Measurements from ENCODE around the gene PRTFDC1. TPM values are rescaled to one million over a fixed set of nuclear protein-coding genes. Genes with fewer than 3 reads are reported as not detected.

The PRTFDC1 gene
- total RNA-seq, 3 donors from 2014 or later (not counting 1 experiment from before 2014, with no cell fraction given), result 1.2 to 1.9 (median 1.4) TPM

- H3K27ac Mint-ChIP-seq, result no peak overlapping the region
- no peaks in the 10 kb centered on the region for H3K4me1 ChIP-seq (ENCODE audit: control insufficient read depth, insufficient read depth, low read length)
- intact Hi-C loops (cut with micrococcal nuclease), result no loop called here
Observed at GRCh38 chr10:24834869-24835268, 117.5 kb downstream of the PRTFDC1 start.

GRCh38 chr10:24826009-24826408 lies 126.4 kb downstream of the PRTFDC1 start:
- ATAC-seq, result no peak
- no peak overlapping the region for H3K27ac ChIP-seq (ENCODE audit: low read length)
- no peaks in the 10 kb centered on the region for H3K36me3 ChIP-seq (ENCODE audit: control insufficient read depth, insufficient read depth, low read length)
- peak in 1 of 2 donors; percentile 13 for DNase-seq
- 71% methylated on average over 3 of the region's 4 CpGs for WGBS (ENCODE audit: insufficient coverage)
- no peak overlapping the region for H3K4me3 Mint-ChIP-seq
- no peaks in the 10 kb centered on the region for H3K9me3 ChIP-seq (ENCODE audit: control insufficient read depth, insufficient read depth, low read length)
- no peak overlapping the region for H3K4me3 ChIP-seq (ENCODE audit: low read length)
- intact Hi-C loops (cut with micrococcal nuclease), result no loop called here
- H3K4me1 Mint-ChIP-seq, result peaks cover 7 to 10% of the 10 kb centered on the region in 2 donors
- peaks cover 0 to 6% of the 10 kb centered on the region in 2 donors for H3K27me3 Mint-ChIP-seq (ENCODE audit: low read depth in 2 of 2)
- H3K36me3 Mint-ChIP-seq, result no peaks in the 10 kb centered on the region
- no peak for TF ChIP-seq CTCF (IDR thresholded peaks at IDR 0.05)
- H3K27ac Mint-ChIP-seq, result no peak overlapping the region
- no peaks in the 10 kb centered on the region for H3K9me3 Mint-ChIP-seq
- no peaks in the 10 kb centered on the region for H3K4me1 ChIP-seq (ENCODE audit: control insufficient read depth, insufficient read depth, low read length)
- no peaks in the 10 kb centered on the region for H3K27me3 ChIP-seq (ENCODE audit: control insufficient read depth, insufficient read depth, low read length)

More at GRCh38 chr10:24834869-24835268, 117.5 kb downstream of the PRTFDC1 start:
- TF ChIP-seq CTCF (IDR thresholded peaks at IDR 0.05), result no peak
- no peaks in the 10 kb centered on the region for H3K9me3 ChIP-seq (ENCODE audit: control insufficient read depth, insufficient read depth, low read length)
- ATAC-seq, result no peak
- Mint-ChIP-seq H3K27me3 (ENCODE audit: low read depth in 2 of 2) (peaks cover 0 to 8% of the 10 kb centered on the region in 2 donors), H3K4me3 (no peak overlapping the region), H3K9me3 (no peaks in the 10 kb centered on the region), H3K4me1 (peaks cover 9% of the 10 kb centered on the region in 2 donors), H3K36me3 (no peaks in the 10 kb centered on the region)
- no peaks in the 10 kb centered on the region for H3K36me3 ChIP-seq (ENCODE audit: control insufficient read depth, insufficient read depth, low read length)
- no peaks in the 10 kb centered on the region for H3K27me3 ChIP-seq (ENCODE audit: control insufficient read depth, insufficient read depth, low read length)
- H3K27ac ChIP-seq (ENCODE audit: low read length), result no peak overlapping the region
- DNase-seq, result no peak
- no peak overlapping the region for H3K4me3 ChIP-seq (ENCODE audit: low read length)
- 93% methylated on average over 2 of the region's 2 CpGs for WGBS (ENCODE audit: insufficient coverage)

GRCh38 chr10:24825551-24825950 lies 126.9 kb downstream of the PRTFDC1 start:
- no peak for TF ChIP-seq CTCF (IDR thresholded peaks at IDR 0.05)
- Mint-ChIP-seq H3K9me3 (no peaks in the 10 kb centered on the region), H3K27me3 (ENCODE audit: low read depth in 2 of 2) (peaks cover 0 to 2% of the 10 kb centered on the region in 2 donors), H3K27ac (no peak overlapping the region), H3K4me1 (peaks cover 7 to 10% of the 10 kb centered on the region in 2 donors), H3K36me3 (no peaks in the 10 kb centered on the region), H3K4me3 (no peak overlapping the region)
- WGBS (ENCODE audit: insufficient coverage), result no CpG with 5 or more reads among the region's 1 CpG
- no peaks in the 10 kb centered on the region for H3K9me3 ChIP-seq (ENCODE audit: control insufficient read depth, insufficient read depth, low read length)
- H3K4me3 ChIP-seq (ENCODE audit: low read length), result no peak overlapping the region
- intact Hi-C loops (cut with micrococcal nuclease), result no loop called here
- no peak for DNase-seq
- no peak for ATAC-seq
- H3K27me3 ChIP-seq (ENCODE audit: control insufficient read depth, insufficient read depth, low read length), result no peaks in the 10 kb centered on the region
- no peak overlapping the region for H3K27ac ChIP-seq (ENCODE audit: low read length)
- no peaks in the 10 kb centered on the region for H3K36me3 ChIP-seq (ENCODE audit: control insufficient read depth, insufficient read depth, low read length)
- H3K4me1 ChIP-seq (ENCODE audit: control insufficient read depth, insufficient read depth, low read length), result no peaks in the 10 kb centered on the region

DNA sequence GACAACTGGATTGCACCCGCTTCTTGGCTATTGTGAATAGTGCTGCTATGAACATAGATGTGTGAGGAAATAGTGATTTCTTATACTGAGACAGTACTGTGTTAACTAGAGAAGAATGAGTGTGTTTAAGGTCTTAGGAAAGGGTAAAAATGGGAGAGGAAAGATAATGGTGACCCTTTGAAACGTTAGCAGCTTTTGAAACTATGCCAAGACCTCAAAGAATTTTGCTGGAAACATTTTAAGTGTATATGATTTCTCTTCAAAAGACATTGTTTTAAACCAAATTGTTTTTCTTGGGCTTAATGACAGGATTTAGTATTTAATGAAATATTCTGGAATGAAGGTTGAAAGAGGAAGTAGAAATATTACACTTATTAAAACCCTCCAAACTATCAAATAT lies 127.9 kb downstream of the PRTFDC1 start:
- Histone ChIP-seq H3K9me3 (ENCODE audit: control insufficient read depth, insufficient read depth, low read length) (no peaks in the 10 kb centered on the region), H3K4me1 (ENCODE audit: control insufficient read depth, insufficient read depth, low read length) (no peaks in the 10 kb centered on the region), H3K36me3 (ENCODE audit: control insufficient read depth, insufficient read depth, low read length) (no peaks in the 10 kb centered on the region), H3K27me3 (ENCODE audit: control insufficient read depth, insufficient read depth, low read length) (no peaks in the 10 kb centered on the region), H3K4me3 (ENCODE audit: low read length) (no peak overlapping the region), H3K27ac (ENCODE audit: low read length) (no peak overlapping the region)
- H3K4me3 Mint-ChIP-seq, result no peak overlapping the region
- no peak for TF ChIP-seq CTCF (IDR thresholded peaks at IDR 0.05)
- no peak for DNase-seq
- WGBS (ENCODE audit: insufficient coverage), result 70% methylated on average over 2 of the region's 2 CpGs
- H3K27me3 Mint-ChIP-seq (ENCODE audit: low read depth in 2 of 2), result no peaks in the 10 kb centered on the region
- intact Hi-C loops (cut with micrococcal nuclease), result no loop called here
- H3K27ac Mint-ChIP-seq, result no peak overlapping the region
- H3K9me3 Mint-ChIP-seq, result no peaks in the 10 kb centered on the region
- H3K4me1 Mint-ChIP-seq, result peaks cover 7 to 10% of the 10 kb centered on the region in 2 donors
- no peak for ATAC-seq
- no peaks in the 10 kb centered on the region for H3K36me3 Mint-ChIP-seq

All from natural killer cell (primary cell).